HL-60/S4 treated with phorbol 12-myristate 13-acetate at 8.2 ng/mL for 4 days and 3 days (cell line): ENCODE results near the gene CARMIL1.

Experiments used
- in situ Hi-C: fragments of 300-500 bp; cut with MboI; formaldehyde crosslinking; loops from 2 replicates; pipeline ENCODE4 v1.15.0; 2022; ENCODE audit warnings: low sequenced_read_pairs

The CARMIL1 gene

DNA sequence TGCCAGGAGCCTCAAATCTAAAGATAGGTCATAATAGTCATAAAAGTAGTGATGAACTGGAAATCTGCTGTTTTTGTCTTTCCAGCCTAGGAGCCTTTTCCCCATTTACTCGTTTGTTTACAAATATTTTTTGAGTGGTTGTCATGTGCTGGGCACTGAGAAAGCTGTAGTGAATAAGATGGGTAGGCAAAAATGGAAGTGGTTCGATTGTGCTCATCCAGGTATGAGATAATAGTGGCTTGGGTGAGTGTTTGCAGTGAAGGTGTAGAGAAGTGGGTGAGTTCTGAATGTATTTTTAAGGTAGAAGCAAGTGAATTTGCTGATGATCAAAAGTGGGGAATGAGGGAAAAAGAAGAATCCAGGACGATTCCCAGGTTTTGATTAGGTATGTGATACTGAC, 53.0 kb downstream of the CARMIL1 start:
- in situ Hi-C loops, result no loop called here

- in situ Hi-C loops, result no loop called here
Measured at GRCh38 chr6:25332655-25333071, 53.5 kb downstream of the CARMIL1 start.

GRCh38 chr6:25333471-25333870, 54.3 kb downstream of the CARMIL1 start:
- in situ Hi-C loops, result no loop called here

DNA sequence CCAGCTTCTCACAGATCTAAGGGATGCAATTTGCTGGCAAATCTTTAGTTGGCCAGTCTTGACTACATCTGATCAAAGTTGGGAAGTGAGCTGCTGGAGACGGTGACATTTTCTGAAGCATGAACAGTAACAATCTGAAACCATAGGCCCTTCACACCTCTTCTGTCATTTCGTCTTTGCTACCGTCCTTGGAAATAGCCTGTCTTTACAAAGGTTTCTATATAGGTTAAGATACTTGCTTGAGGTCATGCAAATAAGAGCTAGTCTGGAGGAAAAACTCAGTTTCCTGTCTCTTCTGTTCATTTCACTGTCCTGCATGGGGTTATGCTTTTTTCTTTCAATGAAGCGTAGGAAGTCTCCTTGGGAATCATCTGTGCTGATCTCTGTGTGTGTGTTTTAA, 55.6 kb downstream of the CARMIL1 start:
- in situ Hi-C loops, result no loop called here

- in situ Hi-C loops, result no loop called here
Measured at GRCh38 chr6:25336996-25337395, 57.8 kb downstream of the CARMIL1 start.

DNA sequence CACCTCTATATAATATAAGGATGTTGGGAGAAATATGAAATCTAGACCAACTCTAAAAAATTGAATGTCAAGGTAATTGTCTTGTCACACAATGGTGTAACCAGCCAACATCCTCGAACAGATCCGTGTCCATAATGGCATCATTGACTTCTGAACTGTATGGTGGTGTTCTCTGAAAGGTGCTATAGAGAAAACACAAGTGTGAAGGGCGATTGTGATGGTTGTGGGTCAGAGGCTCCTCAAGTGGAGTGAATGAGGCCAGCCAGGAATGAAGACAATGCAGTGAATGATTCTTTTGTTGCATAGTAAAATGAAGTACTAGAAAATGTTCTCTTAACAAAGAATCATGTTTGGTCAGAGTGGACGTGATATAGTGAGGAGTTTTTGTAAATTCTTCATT, 58.3 kb downstream of the CARMIL1 start:
- in situ Hi-C loops, result no loop called here

GRCh38 chr6:25340431-25341202, 61.4 kb downstream of the CARMIL1 start:
- in situ Hi-C loops, result no loop called here

GRCh38 chr6:25341203-25341552, 62.0 kb downstream of the CARMIL1 start:
- in situ Hi-C loops, result no loop called here

- in situ Hi-C loops, result no loop called here
Measured at GRCh38 chr6:25341923-25342619, 62.9 kb downstream of the CARMIL1 start.

DNA sequence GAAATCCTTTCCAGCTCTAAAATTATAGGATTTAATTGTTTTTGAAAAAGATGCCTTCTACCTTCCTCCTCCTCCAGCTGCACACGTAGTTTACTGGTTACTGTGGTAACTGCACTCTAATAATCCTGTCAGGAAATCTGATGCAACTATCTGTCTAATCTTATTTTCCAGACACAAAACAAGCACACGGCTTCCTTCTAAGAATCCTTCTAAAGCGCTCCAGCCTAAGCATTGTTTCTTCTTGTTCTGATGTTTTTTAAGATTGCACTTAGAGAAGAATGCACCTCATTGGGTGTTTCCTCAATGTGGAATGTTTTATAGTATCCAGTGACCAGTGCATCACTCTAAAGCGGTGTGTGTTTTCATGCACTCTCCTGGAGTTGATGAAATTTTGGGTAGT, 63.6 kb downstream of the CARMIL1 start:
- in situ Hi-C loops, result no loop called here

DNA sequence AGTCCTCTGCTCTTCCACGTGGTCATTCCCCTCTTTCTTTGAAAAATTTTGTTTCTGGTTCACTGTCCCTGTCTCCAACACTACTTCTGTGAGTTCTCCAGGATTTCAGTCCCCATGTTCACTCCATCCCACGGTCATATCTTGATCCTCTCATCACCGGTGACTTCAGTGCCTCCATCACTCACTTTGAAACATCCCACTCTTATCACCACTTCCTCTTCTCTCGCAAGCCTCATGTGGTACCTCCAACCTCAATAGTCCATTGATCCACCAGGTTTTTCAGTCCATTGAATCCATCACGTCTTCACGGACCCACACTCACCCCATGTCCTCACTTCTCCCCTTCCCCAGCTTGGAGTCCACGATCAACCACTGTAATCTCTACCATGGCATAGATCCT, 64.8 kb downstream of the CARMIL1 start:
- in situ Hi-C loops, result no loop called here

GRCh38 chr6:25344827-25345226, 65.7 kb downstream of the CARMIL1 start:
- in situ Hi-C loops, result no loop called here

- in situ Hi-C loops, result no loop called here
Measured at GRCh38 chr6:25346064-25346463, 66.9 kb downstream of the CARMIL1 start.

DNA sequence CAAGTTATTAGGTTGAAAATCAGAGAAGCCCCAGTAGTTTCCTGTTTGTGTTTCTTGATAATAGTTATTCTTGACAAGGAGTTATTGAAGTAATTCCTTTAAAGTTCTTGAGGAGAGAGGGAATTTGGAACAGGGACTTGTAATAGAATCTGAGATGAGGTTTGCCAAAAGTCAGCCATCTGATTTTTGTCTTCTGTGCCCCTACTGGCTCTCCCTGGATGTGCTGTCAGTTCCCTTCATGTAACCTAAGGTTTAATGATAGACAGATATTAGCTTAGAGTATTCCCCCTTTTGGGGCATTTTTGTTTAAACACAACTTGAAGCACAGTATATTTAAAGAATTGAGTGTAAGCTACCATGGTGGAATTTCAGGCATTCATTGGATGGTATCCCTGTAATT, 71.4 kb downstream of the CARMIL1 start:
- in situ Hi-C loops, result no loop called here

- in situ Hi-C loops, result no loop called here
Measured at GRCh38 chr6:25351485-25351884, 72.3 kb downstream of the CARMIL1 start.

DNA sequence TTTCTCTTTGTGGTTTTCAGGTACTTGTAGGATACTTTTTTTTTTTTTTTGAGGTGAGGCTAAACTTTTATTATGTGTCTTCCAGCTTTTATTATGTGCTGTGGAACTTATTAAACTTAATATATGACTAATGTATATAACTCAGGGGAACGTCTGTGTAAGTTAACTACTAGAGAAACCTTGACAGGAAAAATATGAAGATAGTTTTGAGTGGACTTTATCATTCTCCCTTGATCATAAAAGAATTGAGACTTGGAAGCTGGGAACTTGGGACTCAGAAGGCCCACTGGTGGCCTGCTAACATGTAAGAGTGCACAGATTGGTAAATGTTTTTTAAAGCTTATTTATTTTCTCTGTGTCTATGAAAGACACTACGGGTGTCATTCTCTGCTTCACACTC, 73.1 kb downstream of the CARMIL1 start:
- in situ Hi-C loops, result no loop called here

DNA sequence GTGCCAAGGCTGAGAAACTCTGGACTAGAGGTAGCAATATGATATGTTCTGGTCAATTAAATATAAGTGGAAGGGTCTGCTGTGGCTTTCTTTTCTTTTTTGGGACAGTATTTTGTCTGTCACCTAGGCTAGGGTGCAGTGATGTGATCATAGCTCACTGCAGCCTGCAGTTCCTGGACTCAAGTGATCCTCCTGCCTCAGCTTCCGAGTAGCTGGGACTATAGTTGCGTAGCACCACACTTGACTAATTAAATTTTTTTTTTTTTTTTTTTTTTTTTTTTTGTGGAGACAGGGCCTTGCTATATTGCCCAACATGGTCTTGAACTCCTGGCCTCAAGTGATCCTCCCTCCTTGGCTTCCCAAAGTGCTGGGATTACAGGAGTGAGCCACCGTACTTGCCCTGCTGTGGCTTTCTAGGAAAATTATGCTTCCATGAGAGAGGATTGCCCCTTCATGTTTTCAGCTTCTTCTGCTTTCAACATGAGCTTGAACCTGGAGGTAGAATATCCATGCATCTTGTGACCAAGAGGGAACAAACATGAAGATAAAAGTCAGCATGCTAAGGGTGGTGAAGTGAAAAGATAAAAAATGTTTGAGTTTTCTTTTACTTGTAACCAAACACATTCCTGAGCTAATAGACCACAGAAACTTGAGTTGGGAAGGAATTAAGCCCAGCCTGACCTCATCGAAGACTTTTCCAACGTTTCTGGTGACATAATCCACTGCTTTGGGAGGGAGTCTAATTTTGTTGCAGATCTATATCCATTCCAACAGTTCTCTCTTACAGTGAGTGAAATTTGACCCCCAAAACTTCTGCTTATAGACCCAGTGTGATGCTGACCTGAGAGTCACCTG, 75.1 kb downstream of the CARMIL1 start:
- in situ Hi-C loops, result no loop called here

GRCh38 chr6:25359191-25359861, 80.2 kb downstream of the CARMIL1 start:
- in situ Hi-C loops, result no loop called here

- in situ Hi-C loops, result no loop called here
Measured at GRCh38 chr6:25359891-25360290, 80.7 kb downstream of the CARMIL1 start.

GRCh38 chr6:25360621-25361020, 81.4 kb downstream of the CARMIL1 start:
- in situ Hi-C loops, result no loop called here

DNA sequence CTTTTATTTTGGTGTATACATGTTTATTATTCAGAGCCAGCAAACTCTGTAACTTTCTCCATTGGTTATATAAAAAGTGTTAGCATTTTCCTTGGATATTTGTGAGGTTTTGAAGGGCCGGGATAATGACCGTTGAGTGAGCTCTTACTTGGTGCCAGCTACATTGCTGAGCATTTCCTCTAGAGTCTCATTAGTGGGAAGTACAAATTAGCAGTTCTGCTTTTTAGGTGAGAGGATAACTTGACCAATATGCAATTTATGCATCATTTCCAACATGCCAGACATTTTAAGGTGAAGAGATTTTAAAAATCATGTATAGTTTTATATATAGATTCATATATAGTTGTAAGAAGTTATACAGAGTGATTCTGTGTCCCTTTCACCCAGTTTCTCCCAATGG, 84.3 kb downstream of the CARMIL1 start:
- in situ Hi-C loops, result no loop called here
